Mononuclear cell (primary cell): ENCODE measurements around the gene DLG5. TPM values are rescaled to one million over a fixed set of nuclear protein-coding genes. Genes with fewer than 3 reads are reported as not detected.

Experiments
- H3K27me3 ChIP-seq: 2 replicates; pipeline ENCODE4 v1.6.0; 2011; ENCODE audit warnings: low read length, control low read depth; ENCODE audit not compliant: insufficient read depth
- H3K4me1 ChIP-seq: 2 replicates; pipeline ENCODE4 v1.5.1; 2011; ENCODE audit warnings: mild to moderate bottlenecking, low read length, control low read depth; ENCODE audit not compliant: insufficient read depth
- H3K4me3 ChIP-seq: 2 replicates; pipeline ENCODE4 v1.5.1; 2011; ENCODE audit warnings: mild to moderate bottlenecking, low read length, moderate library complexity
- H3K9me3 ChIP-seq: 2 replicates; pipeline ENCODE4 v1.5.1; 2011; ENCODE audit warnings: low read depth, mild to moderate bottlenecking, control low read depth, low read length
- total RNA-seq: library from RNA; depleted of rRNA; stranded (reverse); fragments of >200 nt; gene quantifications from one replicate; pipeline ENCODE4 v1.2.3, GENCODE V29; 2012

The DLG5 gene
- total RNA-seq, 1 donor: 3.7 TPM

GRCh38 chr10:77927402-77928246 is 1.1 kb upstream of the DLG5 start:
- Histone ChIP-seq H3K4me1 (peaks cover 17% of the 10 kb centered on the region), H3K27me3 (peaks cover 47% of the 10 kb centered on the region), H3K4me3 (no peak overlapping the region), H3K9me3 (no peaks in the 10 kb centered on the region)

GRCh38 chr10:77925795-77926565 is 575 bp downstream of the DLG5 start:
- Histone ChIP-seq H3K9me3 (no peaks in the 10 kb centered on the region), H3K4me1 (peaks cover 17% of the 10 kb centered on the region), H3K27me3 (peaks cover 47% of the 10 kb centered on the region), H3K4me3 (peak overlapping the region; percentile 27)

- Histone ChIP-seq H3K27me3 (peaks cover 47% of the 10 kb centered on the region), H3K4me1 (peaks cover 17% of the 10 kb centered on the region), H3K4me3 (no peak overlapping the region), H3K9me3 (no peaks in the 10 kb centered on the region)
Measured at GRCh38 chr10:77925410-77925794, 1.2 kb downstream of the DLG5 start.

- H3K9me3 ChIP-seq: no peaks in the 10 kb centered on the region
Measured at GRCh38 chr10:77922566-77923179, 3.9 kb downstream of the DLG5 start.

GRCh38 chr10:77922055-77922454 is 4.5 kb downstream of the DLG5 start:
- Histone ChIP-seq H3K9me3 (no peaks in the 10 kb centered on the region), H3K4me3 (no peak overlapping the region), H3K27me3 (peaks cover 22% of the 10 kb centered on the region), H3K4me1 (peaks cover 12% of the 10 kb centered on the region)

More at GRCh38 chr10:77922566-77923179, 3.9 kb downstream of the DLG5 start:
- peaks cover 28% of the 10 kb centered on the region for H3K27me3 ChIP-seq
- H3K4me3 ChIP-seq: no peak overlapping the region
- peaks cover 17% of the 10 kb centered on the region for H3K4me1 ChIP-seq

GRCh38 chr10:77921395-77921794 is 5.2 kb downstream of the DLG5 start:
- H3K9me3 ChIP-seq: no peaks in the 10 kb centered on the region
- H3K27me3 ChIP-seq: peaks cover 21% of the 10 kb centered on the region
- H3K4me1 ChIP-seq: peaks cover 10% of the 10 kb centered on the region
- no peak overlapping the region for H3K4me3 ChIP-seq

- peaks cover 4% of the 10 kb centered on the region for H3K4me1 ChIP-seq
- no peak overlapping the region for H3K4me3 ChIP-seq
- H3K9me3 ChIP-seq: no peaks in the 10 kb centered on the region
- peaks cover 15% of the 10 kb centered on the region for H3K27me3 ChIP-seq
Measured at GRCh38 chr10:77920495-77920894, 6.1 kb downstream of the DLG5 start.

GRCh38 chr10:77919713-77920108 is 6.8 kb downstream of the DLG5 start:
- no peak overlapping the region for H3K4me3 ChIP-seq
- no peaks in the 10 kb centered on the region for H3K9me3 ChIP-seq
- no peaks in the 10 kb centered on the region for H3K4me1 ChIP-seq
- H3K27me3 ChIP-seq: peaks cover 7% of the 10 kb centered on the region

GRCh38 chr10:77915319-77916105 is 11.0 kb downstream of the DLG5 start:
- Histone ChIP-seq H3K27me3 (no peaks in the 10 kb centered on the region), H3K4me3 (no peak overlapping the region), H3K9me3 (no peaks in the 10 kb centered on the region)

GRCh38 chr10:77913090-77913489 is 13.5 kb downstream of the DLG5 start:
- Histone ChIP-seq H3K4me1 (peaks cover 6% of the 10 kb centered on the region), H3K27me3 (no peaks in the 10 kb centered on the region), H3K4me3 (no peak overlapping the region), H3K9me3 (no peaks in the 10 kb centered on the region)

More at GRCh38 chr10:77915319-77916105, 11.0 kb downstream of the DLG5 start:
- no peaks in the 10 kb centered on the region for H3K4me1 ChIP-seq

- Histone ChIP-seq H3K9me3 (no peaks in the 10 kb centered on the region), H3K4me1 (peaks cover 6% of the 10 kb centered on the region), H3K4me3 (no peak overlapping the region), H3K27me3 (no peaks in the 10 kb centered on the region)
Measured at GRCh38 chr10:77912576-77912975, 14.0 kb downstream of the DLG5 start.

GRCh38 chr10:77911535-77912123 is 14.9 kb downstream of the DLG5 start:
- Histone ChIP-seq H3K27me3 (no peaks in the 10 kb centered on the region), H3K4me1 (peaks cover 6% of the 10 kb centered on the region), H3K4me3 (no peak overlapping the region), H3K9me3 (no peaks in the 10 kb centered on the region)

GRCh38 chr10:77910524-77911145 is 15.9 kb downstream of the DLG5 start:
- no peak overlapping the region for H3K4me3 ChIP-seq
- no peaks in the 10 kb centered on the region for H3K9me3 ChIP-seq
- H3K4me1 ChIP-seq: peaks cover 6% of the 10 kb centered on the region
- H3K27me3 ChIP-seq: no peaks in the 10 kb centered on the region
